MG63 (cell line): ENCODE measurements around the gene CBX2. TPM values are rescaled to one million over a fixed set of nuclear protein-coding genes. Genes with fewer than 3 reads are reported as not detected.
A peak's percentile ranks its signal among the peaks of the same experiment; 100 is the strongest.

Source experiments
- DNase-seq: peaks from one replicate; pipeline ENCODE4 v3.0.0-alpha.2; 2020
- H3K27me3 ChIP-seq: fragments of 250-450 bp; sonication (Bioruptor Pico); 2 replicates; pipeline ENCODE4 v1.5.1; 2020; ENCODE audit warnings: mild to moderate bottlenecking, moderate library complexity
- H3K36me3 ChIP-seq: fragments of 250-450 bp; sonication (Bioruptor Pico); 2 replicates; pipeline ENCODE4 v1.5.1; 2020; ENCODE audit warnings: mild to moderate bottlenecking, moderate library complexity
- H3K4me3 ChIP-seq: fragments of 250-450 bp; sonication (Bioruptor Pico); 2 replicates; pipeline ENCODE4 v1.5.1; 2020; ENCODE audit warnings: mild to moderate bottlenecking, moderate library complexity
- H3K9me3 ChIP-seq: fragments of 250-450 bp; sonication (Bioruptor Pico); 2 replicates; pipeline ENCODE4 v1.5.1; 2020; ENCODE audit warnings: mild to moderate bottlenecking, moderate library complexity
- total RNA-seq: library from RNA; depleted of rRNA; stranded (reverse); fragments of >200 nt; shearing (Covaris generic); gene quantifications from 2 replicates; pipeline ENCODE4 v1.2.3, GENCODE V29; 2014; ENCODE audit warnings: low replicate concordance

The CBX2 gene
- total RNA-seq, 1 experiment from 2014 or later = 17.1 TPM

- Histone ChIP-seq H3K27me3 (peaks cover 19% of the 10 kb centered on the region), H3K9me3 (no peaks in the 10 kb centered on the region), H3K4me3 (no peak overlapping the region), H3K36me3 (no peaks in the 10 kb centered on the region)
- no peak for DNase-seq
These were observed 37.5 kb upstream of the CBX2 start for GRCh38 chr17:79740413-79740812.

GRCh38 chr17:79741401-79741750, 36.6 kb upstream of the CBX2 start:
- Histone ChIP-seq H3K36me3 (no peaks in the 10 kb centered on the region), H3K27me3 (peaks cover 19% of the 10 kb centered on the region), H3K9me3 (no peaks in the 10 kb centered on the region), H3K4me3 (no peak overlapping the region)
- DNase-seq = no peak

DNA sequence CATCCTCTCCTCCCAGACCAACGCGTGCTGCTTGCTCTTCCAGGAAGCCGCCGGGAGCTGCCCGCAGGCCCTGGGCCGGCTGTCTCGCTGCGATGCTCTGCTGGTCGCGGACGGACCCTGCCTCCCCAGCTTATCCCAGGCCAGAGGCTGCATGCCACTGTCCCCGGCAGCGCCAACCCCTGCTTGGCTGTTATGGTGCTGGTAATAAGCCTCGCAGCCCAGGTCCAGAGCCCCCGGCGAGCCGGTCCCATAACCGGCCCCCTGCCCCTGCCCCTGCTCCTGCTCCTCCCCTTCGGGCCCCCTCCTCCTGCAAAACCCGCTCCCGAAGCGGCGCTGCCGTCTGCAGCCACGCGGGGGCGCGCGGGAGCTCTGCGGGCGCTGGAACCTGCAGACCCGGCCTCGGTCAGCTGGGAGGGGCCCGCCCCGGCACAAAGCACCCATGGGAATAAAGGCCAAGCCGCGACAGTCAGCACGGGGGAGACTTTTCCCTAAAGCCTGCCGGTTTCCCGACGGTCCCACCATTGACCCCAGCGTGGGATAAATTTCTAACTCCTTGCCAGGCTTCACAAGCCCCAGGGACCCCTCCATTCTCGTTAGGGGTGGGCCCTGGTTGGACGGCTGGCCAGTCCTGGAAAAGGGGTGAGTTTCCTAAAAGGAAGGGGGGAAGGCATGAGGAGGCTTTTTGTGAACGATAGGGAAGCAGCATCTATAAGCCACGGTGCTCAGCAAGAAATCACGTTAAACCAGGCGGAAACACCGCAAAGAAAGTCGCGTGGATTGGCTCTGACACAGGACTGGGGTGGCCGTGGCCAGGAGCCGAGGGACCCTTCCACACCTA, 36.0 kb upstream of the CBX2 start:
- no peak overlapping the region for H3K4me3 ChIP-seq
- no peaks in the 10 kb centered on the region for H3K36me3 ChIP-seq
- peaks cover 19% of the 10 kb centered on the region for H3K27me3 ChIP-seq
- H3K9me3 ChIP-seq = no peaks in the 10 kb centered on the region
- peak; percentile 73 for DNase-seq

DNA sequence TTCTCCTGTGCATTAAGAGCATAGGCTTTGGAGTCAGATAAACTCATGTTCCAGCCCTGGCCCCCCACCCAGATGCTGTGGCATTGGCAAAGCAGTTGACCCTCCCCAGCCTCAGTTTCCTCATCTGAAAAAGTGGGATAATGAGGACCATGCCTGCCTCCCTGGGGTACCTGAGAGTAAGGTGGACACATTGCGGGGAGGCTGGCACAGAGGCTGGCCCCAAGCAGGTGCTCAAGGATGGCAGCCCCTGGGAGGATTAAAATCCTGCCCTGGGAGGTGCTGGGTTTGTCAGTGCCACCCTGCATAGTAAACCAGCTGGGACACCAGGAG, 35.4 kb upstream of the CBX2 start:
- H3K36me3 ChIP-seq = no peaks in the 10 kb centered on the region
- no peak for DNase-seq
- no peak overlapping the region for H3K4me3 ChIP-seq
- peaks cover 19% of the 10 kb centered on the region for H3K27me3 ChIP-seq
- H3K9me3 ChIP-seq = no peaks in the 10 kb centered on the region

DNA sequence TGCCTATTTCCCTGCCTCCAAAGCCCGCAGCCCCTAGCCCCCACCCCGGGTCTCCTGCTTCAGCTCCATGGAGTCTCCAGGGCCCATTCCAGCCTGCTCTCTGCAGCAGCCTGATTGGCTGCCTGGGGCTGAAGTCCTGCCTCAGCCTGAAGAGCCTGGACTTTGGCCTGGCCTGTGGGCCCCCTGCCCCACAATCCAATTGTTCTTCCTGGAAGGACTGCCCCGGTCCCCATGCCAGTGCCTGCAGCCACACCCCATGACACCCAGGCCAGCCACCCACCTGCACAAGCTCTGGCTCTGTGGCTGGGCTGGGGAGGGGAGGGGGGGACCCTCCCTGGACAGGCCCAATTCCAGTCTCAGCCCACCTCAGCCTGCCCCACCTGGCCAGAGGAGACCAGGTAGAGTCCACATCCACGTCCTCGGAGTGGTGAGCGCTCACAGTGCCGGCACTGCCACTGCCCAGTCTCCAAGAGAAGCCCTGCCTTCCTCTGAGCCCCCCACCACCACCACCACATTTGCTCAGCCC, 34.9 kb upstream of the CBX2 start:
- H3K4me3 ChIP-seq = no peak overlapping the region
- H3K27me3 ChIP-seq = peaks cover 19% of the 10 kb centered on the region
- DNase-seq = no peak
- no peaks in the 10 kb centered on the region for H3K36me3 ChIP-seq
- H3K9me3 ChIP-seq = no peaks in the 10 kb centered on the region

DNA sequence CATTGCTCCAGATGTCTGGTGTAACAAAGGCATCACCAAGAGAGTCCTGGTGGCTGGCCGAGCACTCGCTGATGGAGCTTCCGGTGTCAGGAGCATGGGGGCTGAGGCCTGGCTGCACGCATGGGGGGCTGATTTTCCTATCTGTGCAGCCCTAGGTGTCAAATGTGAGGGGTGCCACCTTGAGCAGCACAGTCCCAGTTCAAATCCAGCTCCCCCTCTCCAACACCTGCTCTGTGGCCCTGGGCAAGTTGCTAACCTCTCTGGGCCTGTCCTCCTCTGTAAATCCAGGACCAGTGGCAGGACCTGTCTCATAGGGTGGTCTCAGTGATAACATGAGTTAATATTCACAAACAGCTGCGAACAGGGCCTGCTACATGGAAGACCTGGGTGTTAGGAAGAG, 34.3 kb upstream of the CBX2 start:
- no peak overlapping the region for H3K4me3 ChIP-seq
- DNase-seq = no peak
- H3K9me3 ChIP-seq = no peaks in the 10 kb centered on the region
- H3K36me3 ChIP-seq = no peaks in the 10 kb centered on the region
- peaks cover 19% of the 10 kb centered on the region for H3K27me3 ChIP-seq

- DNase-seq = no peak
- H3K27me3 ChIP-seq = peaks cover 7% of the 10 kb centered on the region
- no peaks in the 10 kb centered on the region for H3K9me3 ChIP-seq
- no peaks in the 10 kb centered on the region for H3K36me3 ChIP-seq
- H3K4me3 ChIP-seq = no peak overlapping the region
These were observed 32.3 kb upstream of the CBX2 start for GRCh38 chr17:79745641-79746105.

GRCh38 chr17:79746889-79747507, 30.9 kb upstream of the CBX2 start:
- Histone ChIP-seq H3K27me3 (no peaks in the 10 kb centered on the region; the same call in 1 of the 2 replicates), H3K36me3 (no peaks in the 10 kb centered on the region), H3K9me3 (no peaks in the 10 kb centered on the region), H3K4me3 (no peak overlapping the region)
- DNase-seq = no peak

- Histone ChIP-seq H3K36me3 (no peaks in the 10 kb centered on the region), H3K27me3 (no peaks in the 10 kb centered on the region; the same call in 1 of the 2 replicates), H3K4me3 (no peak overlapping the region), H3K9me3 (no peaks in the 10 kb centered on the region)
- no peak for DNase-seq
These were observed 30.2 kb upstream of the CBX2 start for GRCh38 chr17:79747508-79748294.

GRCh38 chr17:79748295-79749099, 29.5 kb upstream of the CBX2 start:
- no peaks in the 10 kb centered on the region for H3K9me3 ChIP-seq
- H3K36me3 ChIP-seq = no peaks in the 10 kb centered on the region
- H3K4me3 ChIP-seq = no peak overlapping the region
- peaks cover 2% of the 10 kb centered on the region; the same call in 1 of the 2 replicates for H3K27me3 ChIP-seq
- no peak for DNase-seq

DNA sequence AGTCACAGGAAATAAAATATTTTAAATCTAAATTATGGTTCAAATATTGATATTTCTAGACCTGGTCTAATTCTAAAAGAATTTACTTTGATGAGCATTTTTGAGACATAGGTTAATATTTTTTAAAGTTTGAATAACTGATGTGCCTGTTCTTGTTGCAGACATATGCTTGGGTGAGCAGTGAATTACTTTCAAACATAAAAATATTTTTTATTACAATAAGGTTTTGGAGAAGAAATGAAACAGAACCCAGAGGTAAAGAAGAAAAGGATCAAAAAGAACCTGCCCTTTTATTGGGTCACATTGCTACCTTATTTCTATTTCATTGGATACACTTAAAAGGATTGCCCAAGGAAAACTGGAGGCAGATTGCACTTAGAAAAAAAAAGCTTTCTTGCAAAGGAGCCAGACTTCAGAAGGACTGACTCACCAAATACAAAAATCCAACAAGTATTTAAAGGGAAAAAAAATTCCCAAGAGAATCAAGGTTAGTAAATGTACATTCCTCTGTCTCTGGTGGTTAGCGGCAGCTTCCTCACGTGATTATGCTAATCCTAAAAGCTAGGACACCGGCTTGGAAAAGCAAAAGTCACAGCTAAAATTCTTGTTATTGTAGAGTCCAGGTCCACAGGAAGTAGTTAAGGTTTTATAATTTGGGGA, 28.7 kb upstream of the CBX2 start:
- no peak overlapping the region for H3K4me3 ChIP-seq
- peak; percentile 27 for DNase-seq
- H3K36me3 ChIP-seq = no peaks in the 10 kb centered on the region
- peaks cover 4% of the 10 kb centered on the region; the same call in 1 of the 2 replicates for H3K27me3 ChIP-seq
- no peaks in the 10 kb centered on the region for H3K9me3 ChIP-seq

- no peaks in the 10 kb centered on the region for H3K36me3 ChIP-seq
- H3K9me3 ChIP-seq = no peaks in the 10 kb centered on the region
- H3K27me3 ChIP-seq = peaks cover 4% of the 10 kb centered on the region; the same call in 1 of the 2 replicates
- no peak for DNase-seq
- no peak overlapping the region for H3K4me3 ChIP-seq
These were observed 28.0 kb upstream of the CBX2 start for GRCh38 chr17:79749958-79750357.

GRCh38 chr17:79750650-79751545, 27.1 kb upstream of the CBX2 start:
- peaks cover 4% of the 10 kb centered on the region; the same call in 1 of the 2 replicates for H3K27me3 ChIP-seq
- no peak overlapping the region for H3K4me3 ChIP-seq
- H3K9me3 ChIP-seq = no peaks in the 10 kb centered on the region
- no peaks in the 10 kb centered on the region for H3K36me3 ChIP-seq
- no peak for DNase-seq

DNA sequence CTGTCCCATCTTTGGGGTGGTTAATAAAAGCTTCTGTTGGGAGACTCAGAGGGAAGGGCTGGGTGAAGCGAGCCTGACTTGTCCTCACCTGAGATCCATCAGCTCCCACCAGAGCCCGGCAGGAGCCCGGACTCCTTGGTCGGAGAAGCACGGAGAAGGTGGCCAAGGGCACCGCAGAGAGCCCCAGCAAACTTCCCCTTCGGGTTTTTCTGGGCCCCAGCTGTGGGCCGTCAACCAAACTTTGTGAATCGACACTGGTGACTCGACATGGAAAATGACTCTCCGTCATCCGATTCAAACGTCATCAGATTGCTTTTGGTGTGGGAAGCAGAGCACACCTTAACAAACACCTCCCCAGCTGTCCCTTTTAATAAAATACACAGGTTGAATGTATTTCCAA, 25.8 kb upstream of the CBX2 start:
- H3K27me3 ChIP-seq = peaks cover 4% of the 10 kb centered on the region
- DNase-seq = no peak

GRCh38 chr17:79754370-79754769, 23.6 kb upstream of the CBX2 start:
- no peak for DNase-seq
- peaks cover 4% of the 10 kb centered on the region for H3K27me3 ChIP-seq
- no peak overlapping the region for H3K4me3 ChIP-seq
- H3K9me3 ChIP-seq = no peaks in the 10 kb centered on the region
- no peaks in the 10 kb centered on the region for H3K36me3 ChIP-seq

More for the DNA sequence above, 25.8 kb upstream of the CBX2 start:
- Histone ChIP-seq H3K36me3 (no peaks in the 10 kb centered on the region), H3K9me3 (no peaks in the 10 kb centered on the region), H3K4me3 (no peak overlapping the region)
